Mucosa of descending colon (tissue), 3 donors: Measurements from ENCODE around the gene TMEM167A. TPM values are rescaled to one million over a fixed set of nuclear protein-coding genes. Genes with fewer than 3 reads are reported as not detected.

Experiments used
- ATAC-seq: fragments of 200-7000 bp; cut with Tn5 transposase; one replicate; pipeline ENCODE4 v1.9.1; 2020; ENCODE audit warnings: mild to moderate bottlenecking, moderate library complexity
- DNase-seq, 3 donors: peaks; one replicate each; pipeline ENCODE4 v3.0.0-alpha.2; 2020
- H3K36me3 ChIP-seq: fragments of 200-600 bp; one replicate; pipeline ENCODE4 v1.8.0; 2021; ENCODE audit warnings: low read depth, mild to moderate bottlenecking
- H3K4me1 ChIP-seq: fragments of 200-600 bp; one replicate; pipeline ENCODE4 v1.8.0; 2021; ENCODE audit warnings: low read depth, mild to moderate bottlenecking
- H3K4me3 ChIP-seq: fragments of 200-600 bp; one replicate; pipeline ENCODE4 v1.8.0; 2021; ENCODE audit warnings: mild to moderate bottlenecking
- H3K9me3 ChIP-seq: fragments of 200-600 bp; one replicate; pipeline ENCODE4 v1.8.0; 2021; ENCODE audit warnings: mild to moderate bottlenecking
- intact Hi-C, 2 donors: fragments of 100-400 bp; cut with DNase I in 1 of 2; cut with micrococcal nuclease in 1 of 2; formaldehyde crosslinking; loops; one replicate each; pipeline versions ENCODE4 v1.11.0 to v1.11.1; 2022; cut with DNase I, micrococcal nuclease
- total RNA-seq, 3 donors: library from RNA; stranded (reverse); fragmentation: NEBNext Ultra II Directional in 2 of 3; extraction: Animal tissue kit (Norgen Biotek cat#: 25700) in 2 of 3; gene quantifications; one replicate each; pipeline versions ENCODE4 v1.2.1 to v1.2.4, GENCODE V29; 2021 to 2023
- TF ChIP-seq, protein P1 (sequence below): fragments of 200-600 bp; IDR thresholded peaks from one replicate; pipeline ENCODE4 v1.8.0; 2022; ENCODE audit warnings: antibody characterized with exemption, mild to moderate bottlenecking
- donor health status: DM: no; HTN: no; CAD: no; lungs with moderate emphysema.
- donor health status: DM: no; HTN: no; CAD: no.
- donor health status: DM: no; HTN: yes; CAD: no.

The TMEM167A gene
- total RNA-seq, 3 donors from 2014 or later: 59.9 to 75.1 (median 62.6) TPM

DNA sequence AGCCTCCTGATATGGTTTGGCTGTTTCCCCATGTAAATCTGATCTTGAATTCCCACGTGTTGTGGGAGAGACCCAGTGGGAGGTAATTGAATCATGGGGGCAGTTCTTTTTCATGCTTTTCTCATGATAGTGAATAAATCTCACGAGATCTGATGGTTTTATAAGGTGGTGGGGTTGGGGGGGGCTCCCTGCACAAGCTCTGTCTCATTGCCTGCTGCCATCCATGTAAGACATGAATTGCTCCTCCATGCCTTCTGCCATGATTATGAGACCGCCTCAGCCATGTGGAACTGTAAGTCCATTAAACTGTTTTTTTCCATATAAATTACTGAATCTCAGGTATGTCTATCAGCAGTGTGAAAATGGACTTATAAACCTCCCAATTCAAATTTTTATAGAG lies 13.0 kb upstream of the TMEM167A start:
- no peak for DNase-seq
- H3K4me3 ChIP-seq: no peak overlapping the region
- intact Hi-C loops: no loop called here
- H3K36me3 ChIP-seq: no peaks in the 10 kb centered on the region
- no peaks in the 10 kb centered on the region for H3K4me1 ChIP-seq
- ATAC-seq: no peak
- peaks cover 11% of the 10 kb centered on the region for H3K9me3 ChIP-seq
- TF ChIP-seq, protein P1, sequence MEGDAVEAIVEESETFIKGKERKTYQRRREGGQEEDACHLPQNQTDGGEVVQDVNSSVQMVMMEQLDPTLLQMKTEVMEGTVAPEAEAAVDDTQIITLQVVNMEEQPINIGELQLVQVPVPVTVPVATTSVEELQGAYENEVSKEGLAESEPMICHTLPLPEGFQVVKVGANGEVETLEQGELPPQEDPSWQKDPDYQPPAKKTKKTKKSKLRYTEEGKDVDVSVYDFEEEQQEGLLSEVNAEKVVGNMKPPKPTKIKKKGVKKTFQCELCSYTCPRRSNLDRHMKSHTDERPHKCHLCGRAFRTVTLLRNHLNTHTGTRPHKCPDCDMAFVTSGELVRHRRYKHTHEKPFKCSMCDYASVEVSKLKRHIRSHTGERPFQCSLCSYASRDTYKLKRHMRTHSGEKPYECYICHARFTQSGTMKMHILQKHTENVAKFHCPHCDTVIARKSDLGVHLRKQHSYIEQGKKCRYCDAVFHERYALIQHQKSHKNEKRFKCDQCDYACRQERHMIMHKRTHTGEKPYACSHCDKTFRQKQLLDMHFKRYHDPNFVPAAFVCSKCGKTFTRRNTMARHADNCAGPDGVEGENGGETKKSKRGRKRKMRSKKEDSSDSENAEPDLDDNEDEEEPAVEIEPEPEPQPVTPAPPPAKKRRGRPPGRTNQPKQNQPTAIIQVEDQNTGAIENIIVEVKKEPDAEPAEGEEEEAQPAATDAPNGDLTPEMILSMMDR: no peak

DNA sequence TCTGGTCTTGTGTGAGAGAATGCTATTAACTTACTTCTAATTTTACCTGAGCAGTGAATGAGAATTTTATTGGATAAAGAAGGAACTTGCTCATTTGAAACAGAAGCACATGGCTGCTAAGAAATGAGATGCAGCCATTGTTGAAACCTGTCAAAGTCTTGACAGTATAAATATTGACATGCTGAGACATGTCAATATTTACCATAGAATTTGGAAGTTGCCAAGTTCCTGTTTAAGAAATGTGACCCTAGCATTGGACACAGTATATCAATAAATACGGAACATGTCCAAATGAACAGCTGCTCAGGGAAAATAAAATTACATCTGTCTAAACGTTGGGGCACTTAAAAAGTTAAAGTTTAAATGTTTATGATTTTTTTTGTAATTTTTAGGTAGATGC lies 7.9 kb upstream of the TMEM167A start:
- peak; percentile 67 for ATAC-seq

DNA sequence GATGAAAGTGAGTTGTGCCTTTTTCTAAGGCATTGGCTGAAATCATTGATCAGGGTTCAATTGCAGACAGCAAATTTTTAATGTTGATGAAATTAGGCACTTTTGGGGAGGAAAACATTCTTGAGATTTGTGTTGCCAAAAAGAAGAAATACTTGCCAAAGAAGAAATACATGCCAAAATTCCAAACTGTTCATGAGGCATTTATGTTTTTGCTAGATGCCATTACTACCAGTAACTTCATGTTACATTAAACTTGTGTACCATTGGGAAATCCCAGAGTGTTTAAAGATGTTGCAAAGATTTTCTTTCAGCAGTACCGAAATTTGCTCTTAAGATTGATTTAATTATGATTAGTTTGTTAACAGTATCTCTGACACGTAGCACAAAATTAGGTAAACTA lies 7.1 kb upstream of the TMEM167A start:
- no peaks in the 10 kb centered on the region for H3K36me3 ChIP-seq
- ATAC-seq (no peak), DNase-seq (no peak)
- H3K4me1 ChIP-seq: no peaks in the 10 kb centered on the region
- intact Hi-C loops: no loop called here
- TF ChIP-seq, protein P1: no peak
- H3K4me3 ChIP-seq: no peak overlapping the region
- no peaks in the 10 kb centered on the region for H3K9me3 ChIP-seq

More for the DNA sequence above, 7.9 kb upstream of the TMEM167A start:
- Histone ChIP-seq H3K4me1 (no peaks in the 10 kb centered on the region), H3K4me3 (no peak overlapping the region), H3K9me3 (no peaks in the 10 kb centered on the region), H3K36me3 (no peaks in the 10 kb centered on the region)
- no peak for DNase-seq
- intact Hi-C loops: no loop called here
- TF ChIP-seq, protein P1: no peak

DNA sequence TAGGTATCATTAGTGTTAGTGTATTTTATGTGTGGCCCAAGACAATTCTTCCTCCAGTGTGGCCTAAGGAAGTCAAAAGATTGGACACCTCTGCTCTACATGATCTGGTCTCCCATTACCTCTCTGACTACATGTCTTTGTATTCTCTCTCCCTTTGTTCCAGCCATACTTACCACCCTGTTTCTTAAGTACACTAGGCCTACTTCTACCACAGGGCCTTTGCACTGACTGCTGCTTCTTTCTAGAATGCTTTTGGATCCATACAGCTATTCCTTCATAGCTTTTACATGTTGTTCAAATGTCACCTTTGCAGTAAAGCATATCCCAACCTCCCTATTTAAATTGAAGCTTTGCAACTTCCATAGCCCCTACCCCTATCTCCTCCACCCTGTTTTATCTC lies 5.6 kb upstream of the TMEM167A start:
- no peaks in the 10 kb centered on the region for H3K4me1 ChIP-seq
- TF ChIP-seq, protein P1: no peak
- intact Hi-C loops: no loop called here
- DNase-seq (no peak), ATAC-seq (no peak)
- no peaks in the 10 kb centered on the region for H3K9me3 ChIP-seq
- no peak overlapping the region for H3K4me3 ChIP-seq
- H3K36me3 ChIP-seq: no peaks in the 10 kb centered on the region

DNA sequence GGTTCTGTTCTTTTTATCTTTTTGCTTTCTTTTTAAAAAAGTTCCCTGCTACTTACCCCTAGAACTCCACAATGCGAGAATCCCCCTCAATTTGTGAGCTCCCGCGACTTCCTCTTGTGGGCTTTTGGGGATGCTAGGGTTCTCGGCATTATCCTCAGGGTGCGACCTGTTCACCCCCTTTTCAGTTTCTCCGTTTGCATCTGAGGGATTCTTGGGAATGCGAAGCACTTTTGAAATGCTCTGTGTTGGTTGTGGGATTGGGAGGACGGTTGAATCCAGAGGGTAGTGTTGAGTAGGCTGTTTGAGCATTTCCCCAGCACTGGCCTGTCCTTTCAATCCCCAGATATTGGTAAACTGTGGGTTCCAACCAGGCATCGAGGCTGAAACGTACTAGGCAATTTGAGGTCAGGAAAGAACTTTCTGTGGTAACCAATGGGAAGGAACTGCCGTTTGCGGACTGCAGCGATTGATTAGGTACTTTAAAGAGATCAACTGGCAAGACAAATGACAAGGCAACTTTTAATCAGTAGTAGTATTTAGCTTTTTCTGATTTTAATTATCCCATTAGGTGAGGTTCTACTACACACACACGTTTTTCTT lies 568 bp upstream of the TMEM167A start:
- no peaks in the 10 kb centered on the region for H3K4me1 ChIP-seq
- peak; percentile 4 for ATAC-seq
- H3K36me3 ChIP-seq: no peaks in the 10 kb centered on the region
- DNase-seq: no peak
- H3K4me3 ChIP-seq: peak overlapping the region; percentile 73
- intact Hi-C loops: no loop called here
- TF ChIP-seq, protein P1: no peak
- no peaks in the 10 kb centered on the region for H3K9me3 ChIP-seq

DNA sequence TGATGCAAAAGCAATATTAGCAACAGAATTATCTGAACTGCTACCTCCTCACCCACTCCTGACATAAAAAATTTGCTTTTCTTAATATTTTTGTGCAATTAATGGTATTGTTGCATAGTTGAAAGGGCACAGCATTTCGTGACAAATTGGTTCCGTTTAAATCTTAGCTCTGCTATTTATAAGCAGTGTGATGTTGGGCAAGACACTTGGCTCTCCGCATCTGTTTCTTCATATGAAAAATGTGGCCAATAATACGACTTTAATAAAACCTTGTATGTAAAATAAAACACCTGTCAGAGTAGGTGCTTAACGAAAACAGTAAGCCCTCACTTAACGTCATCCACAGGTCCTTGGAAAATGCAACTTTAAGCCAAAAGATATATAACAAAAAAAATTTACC lies 4.2 kb downstream of the TMEM167A start:
- Histone ChIP-seq H3K4me1 (no peaks in the 10 kb centered on the region), H3K4me3 (no peak overlapping the region), H3K36me3 (no peaks in the 10 kb centered on the region), H3K9me3 (no peaks in the 10 kb centered on the region)
- DNase-seq (no peak), ATAC-seq (no peak)
- TF ChIP-seq, protein P1: no peak
- intact Hi-C loops: no loop called here
